C4-2B (cell line): ENCODE results near the gene CD99L2.

Experiments used
- ZFX ChIP-seq: fragments of 450-650 bp; IDR thresholded peaks from 2 replicates; pipeline ENCODE4 v1.6.1; 2017
- TF ChIP-seq, protein P1 (sequence below): fragments of 450-650 bp; conservative IDR thresholded peaks from 2 replicates; pipeline ENCODE4 v1.5.1; 2017; ENCODE audit warnings: mild to moderate bottlenecking

DNA sequence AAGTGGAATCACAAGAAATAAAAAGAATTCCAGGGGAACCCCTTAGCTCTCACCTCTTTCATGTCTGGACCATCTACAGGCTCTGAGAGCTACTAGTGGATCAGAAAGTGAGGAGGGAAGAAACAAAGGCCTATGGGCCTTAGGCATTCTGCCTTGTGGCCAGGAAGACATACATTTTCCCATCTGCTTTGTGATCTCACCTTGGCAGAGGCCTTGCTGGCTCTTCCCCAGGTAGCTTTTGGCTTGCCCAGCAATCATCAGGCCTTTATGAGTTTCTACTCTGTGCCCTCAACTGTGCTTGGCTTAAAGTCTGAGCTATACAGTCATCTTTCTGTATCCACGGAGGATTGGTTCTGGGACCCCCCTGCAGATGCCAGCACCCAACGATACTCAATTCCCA is 28.3 kb upstream of the CD99L2 start:
- TF ChIP-seq, protein P1, sequence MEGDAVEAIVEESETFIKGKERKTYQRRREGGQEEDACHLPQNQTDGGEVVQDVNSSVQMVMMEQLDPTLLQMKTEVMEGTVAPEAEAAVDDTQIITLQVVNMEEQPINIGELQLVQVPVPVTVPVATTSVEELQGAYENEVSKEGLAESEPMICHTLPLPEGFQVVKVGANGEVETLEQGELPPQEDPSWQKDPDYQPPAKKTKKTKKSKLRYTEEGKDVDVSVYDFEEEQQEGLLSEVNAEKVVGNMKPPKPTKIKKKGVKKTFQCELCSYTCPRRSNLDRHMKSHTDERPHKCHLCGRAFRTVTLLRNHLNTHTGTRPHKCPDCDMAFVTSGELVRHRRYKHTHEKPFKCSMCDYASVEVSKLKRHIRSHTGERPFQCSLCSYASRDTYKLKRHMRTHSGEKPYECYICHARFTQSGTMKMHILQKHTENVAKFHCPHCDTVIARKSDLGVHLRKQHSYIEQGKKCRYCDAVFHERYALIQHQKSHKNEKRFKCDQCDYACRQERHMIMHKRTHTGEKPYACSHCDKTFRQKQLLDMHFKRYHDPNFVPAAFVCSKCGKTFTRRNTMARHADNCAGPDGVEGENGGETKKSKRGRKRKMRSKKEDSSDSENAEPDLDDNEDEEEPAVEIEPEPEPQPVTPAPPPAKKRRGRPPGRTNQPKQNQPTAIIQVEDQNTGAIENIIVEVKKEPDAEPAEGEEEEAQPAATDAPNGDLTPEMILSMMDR: no peak
- no peak for TF ChIP-seq ZFX
